ENCODE data around the gene HOXC11. TPM values are rescaled to one million over a fixed set of nuclear protein-coding genes. Genes with fewer than 3 reads are reported as not detected.

HOXC11 gene
- total RNA-seq, 1 donor from 2014 or later, result not detected

DNA sequence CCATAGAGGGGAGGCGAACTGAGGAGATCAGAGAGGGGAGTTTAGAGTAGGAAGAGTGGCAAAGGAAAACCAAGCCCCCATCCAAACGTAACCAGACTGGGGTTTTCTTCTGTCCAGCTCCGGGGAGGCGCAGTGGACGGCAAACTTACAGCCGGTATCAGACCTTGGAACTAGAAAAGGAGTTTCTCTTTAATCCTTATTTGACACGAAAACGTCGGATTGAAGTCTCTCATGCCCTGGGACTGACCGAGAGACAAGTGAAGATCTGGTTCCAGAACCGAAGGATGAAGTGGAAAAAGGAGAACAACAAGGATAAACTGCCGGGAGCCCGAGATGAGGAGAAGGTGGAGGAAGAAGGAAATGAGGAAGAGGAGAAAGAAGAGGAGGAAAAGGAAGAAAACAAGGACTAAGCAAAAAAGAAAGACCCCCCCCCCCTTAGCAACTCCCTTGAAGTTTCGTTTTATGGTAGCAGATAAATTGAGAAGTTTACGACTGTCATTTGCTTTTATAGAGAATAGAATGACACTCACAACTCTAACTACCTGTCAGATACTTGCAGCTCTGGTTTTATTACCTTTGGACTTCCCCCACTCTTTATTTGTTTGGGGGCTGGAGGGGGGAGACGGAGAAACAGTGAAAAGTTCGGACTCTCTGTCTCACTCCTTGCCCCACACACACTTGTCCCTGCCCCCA, 38.2 kb downstream of the HOXC11 start:
- DNase-seq, result no peak

DNA sequence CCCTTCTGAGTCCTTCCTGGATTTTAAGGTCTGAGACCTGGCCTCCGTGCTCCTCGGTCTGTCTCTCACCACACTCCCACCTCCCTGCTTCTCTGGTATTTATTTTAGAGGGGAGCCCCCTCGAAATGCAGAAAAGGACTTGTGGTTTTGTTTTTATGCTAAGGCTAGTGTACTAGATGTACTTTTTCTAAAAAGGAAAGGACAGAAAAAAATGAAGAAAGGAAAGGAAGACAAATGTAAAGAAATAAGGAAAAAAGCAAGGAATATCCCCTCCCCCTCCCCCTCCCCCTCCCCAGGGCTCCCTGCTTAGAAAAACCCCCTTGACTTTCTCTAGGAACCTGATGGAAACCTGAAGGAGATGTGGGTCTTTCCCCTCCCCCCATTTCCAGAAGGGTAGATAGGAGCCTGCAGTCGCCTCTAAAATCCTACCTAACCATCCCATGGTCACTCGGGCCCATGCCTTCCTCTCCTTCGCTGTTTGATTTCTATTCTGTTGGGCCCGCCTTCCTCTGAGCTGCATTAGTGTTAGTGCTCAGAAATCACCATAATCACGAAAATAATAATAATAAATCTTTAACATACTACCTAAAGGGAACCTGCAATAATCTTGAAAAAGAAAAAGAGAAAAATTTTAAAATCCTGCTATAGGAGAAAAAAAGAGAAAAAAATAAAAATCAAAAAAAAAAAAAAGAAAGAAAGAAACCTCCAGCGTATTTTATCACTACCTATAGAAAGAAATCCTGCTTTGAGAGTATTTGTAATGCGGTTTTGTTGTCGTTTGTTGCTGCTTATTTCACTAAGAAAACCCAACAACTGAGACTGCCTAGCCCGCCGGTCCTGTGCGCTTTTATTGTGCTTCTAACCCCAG, 39.0 kb downstream of the HOXC11 start:
- DNase-seq, result no peak

DNA sequence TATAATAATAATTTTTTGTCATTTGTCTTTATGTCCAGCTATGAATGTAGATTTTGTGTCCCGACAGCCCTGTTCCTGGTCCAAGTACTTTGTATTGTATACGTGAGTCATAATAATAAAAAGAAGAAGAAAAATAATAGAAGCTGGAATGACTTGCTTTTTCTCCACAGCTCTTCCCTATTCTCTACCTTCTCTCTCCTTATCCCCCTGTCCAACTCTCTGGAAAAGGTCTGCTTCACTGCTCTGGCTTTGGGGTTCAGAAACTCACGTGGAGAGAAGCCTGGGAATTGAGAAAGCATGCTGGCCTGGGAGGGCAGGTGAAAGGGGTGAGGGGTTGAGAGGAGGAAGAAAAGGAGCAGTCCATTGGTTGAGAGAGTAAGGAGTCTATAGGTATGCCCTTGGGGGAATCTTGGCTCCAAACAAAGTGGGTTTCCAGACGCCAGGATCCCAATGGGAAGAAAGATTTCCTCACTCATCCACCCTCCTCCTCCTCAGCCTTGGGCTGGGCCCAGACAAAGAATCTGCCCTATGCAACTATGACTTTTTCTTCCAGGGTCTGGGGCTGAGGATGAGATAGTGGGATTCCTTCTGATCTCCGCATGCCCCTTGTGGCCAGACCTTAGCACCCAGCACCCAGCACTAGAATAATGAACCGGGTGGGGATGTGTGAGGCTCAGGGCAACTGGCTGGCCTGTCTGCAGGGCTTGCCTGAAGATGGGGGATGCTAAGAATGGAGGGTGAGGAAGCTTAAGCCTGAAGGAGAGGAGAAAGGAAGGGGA, 39.9 kb downstream of the HOXC11 start:
- DNase-seq, result no peak

DNA sequence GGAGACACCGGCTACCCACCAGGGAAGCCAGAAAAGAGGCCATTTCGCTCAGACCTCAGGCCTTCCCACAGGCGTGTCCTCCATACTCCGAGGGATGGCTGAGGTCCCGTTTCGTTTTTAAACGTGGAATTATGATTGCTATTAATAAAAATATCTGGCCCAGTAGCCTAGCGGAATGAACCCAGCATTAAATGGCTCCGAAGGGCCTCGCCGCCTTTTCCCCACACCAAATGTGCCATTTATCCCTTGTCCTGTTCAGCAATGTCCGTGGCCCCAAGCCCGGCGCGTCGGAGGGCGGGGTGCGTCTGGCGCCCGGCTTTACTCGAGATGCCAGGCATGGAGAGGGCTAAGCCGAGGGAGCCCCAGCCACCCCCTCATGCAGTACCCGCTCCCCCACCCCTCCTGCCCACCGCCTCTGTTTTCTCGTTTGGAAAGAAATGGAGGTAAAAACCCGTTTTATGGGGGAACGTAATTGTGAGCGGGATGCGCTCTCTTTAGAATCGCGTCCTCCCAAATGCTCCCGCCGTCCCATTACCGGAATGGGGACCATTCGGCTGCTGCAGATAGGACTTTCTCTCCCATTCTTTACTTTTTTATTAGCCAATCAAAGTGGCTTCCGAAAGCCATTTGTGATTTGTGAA, 41.6 kb downstream of the HOXC11 start:
- DNase-seq, result no peak

DNA sequence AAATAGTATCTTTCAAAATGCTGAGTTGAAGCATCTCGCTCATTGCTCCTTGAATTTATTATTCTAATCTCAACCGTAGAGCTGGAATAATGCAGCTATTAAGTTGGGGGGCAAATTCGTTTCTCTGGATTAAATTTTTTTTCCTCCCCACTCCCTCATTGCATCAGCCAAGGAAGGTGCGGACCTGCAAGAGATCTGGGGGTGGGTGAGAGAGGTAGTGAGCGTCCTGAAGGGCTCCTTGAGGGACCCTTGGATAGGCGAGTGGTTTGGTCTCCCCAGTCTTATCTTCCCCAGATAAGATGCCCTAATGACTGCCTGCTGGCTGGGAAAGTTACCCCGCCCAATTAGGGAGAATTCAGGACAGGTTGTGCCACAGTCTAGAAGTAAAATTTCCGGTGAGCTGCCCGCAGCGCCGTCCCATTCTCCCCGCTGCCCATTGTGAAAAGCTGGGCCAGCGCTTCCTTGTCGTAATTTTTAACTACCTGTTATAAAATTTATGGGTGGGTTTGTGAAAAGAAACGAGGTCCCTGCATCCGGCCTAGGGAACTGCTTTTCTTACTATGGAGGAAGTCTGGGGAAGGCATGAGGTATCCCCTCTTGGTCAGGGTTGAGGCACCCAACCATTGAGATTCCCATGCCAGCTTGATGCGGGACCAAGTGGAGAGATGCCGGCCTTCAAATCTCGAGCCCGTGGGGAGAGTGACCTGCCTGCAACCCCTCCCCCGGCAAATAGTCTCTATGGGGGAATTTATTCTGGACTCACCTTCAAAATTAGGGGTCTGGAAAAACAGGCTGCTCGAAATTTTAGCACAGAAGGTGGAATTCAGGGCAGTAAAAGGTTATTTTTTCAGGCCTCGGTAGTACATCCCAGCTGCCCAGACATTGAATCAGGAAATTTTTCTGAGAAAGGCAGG, 42.3 kb downstream of the HOXC11 start:
- no peak for DNase-seq

DNA sequence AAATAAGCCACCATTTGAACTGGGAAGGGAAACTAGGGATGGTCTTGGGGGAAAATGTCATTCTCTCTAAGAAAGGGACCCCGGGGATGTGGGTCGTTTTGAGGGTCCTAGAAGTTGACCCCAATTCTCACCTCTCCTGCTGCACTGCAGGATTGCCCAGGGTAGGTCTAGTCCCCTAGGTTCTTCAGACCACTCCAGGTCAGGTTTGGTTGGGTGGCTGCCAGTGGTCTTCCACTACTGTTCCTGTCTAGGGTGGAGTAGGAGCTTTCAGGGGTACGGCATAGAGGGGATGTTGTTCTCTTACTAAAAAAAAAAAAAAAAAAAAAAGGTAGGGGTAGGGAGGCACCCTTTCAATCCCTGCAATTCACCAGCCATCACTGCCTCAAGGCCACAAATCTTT, 43.1 kb downstream of the HOXC11 start:
- no peak for DNase-seq

DNA sequence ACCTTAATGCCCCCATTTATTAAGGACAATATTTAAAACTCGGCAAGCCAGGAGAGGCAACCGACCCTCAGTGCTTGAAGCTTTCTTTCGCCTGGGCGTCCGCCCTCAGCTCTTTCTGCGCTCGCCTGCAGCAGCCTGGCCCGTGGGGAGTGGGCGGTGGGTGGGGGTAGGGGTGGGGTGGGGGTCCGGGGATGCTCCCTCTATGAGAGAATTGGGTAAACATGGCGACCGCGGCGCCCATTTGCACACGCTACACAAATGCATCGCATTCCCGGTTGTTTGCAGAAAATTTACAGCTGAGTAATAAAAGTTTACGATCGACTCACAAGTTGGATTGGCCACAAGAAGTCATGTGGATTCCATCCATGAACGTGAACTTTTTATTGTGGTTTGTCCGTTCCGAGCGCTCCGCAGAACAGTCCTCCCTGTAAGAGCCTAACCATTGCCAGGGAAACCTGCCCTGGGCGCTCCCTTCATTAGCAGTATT, 43.6 kb downstream of the HOXC11 start:
- no peak for DNase-seq

DNA sequence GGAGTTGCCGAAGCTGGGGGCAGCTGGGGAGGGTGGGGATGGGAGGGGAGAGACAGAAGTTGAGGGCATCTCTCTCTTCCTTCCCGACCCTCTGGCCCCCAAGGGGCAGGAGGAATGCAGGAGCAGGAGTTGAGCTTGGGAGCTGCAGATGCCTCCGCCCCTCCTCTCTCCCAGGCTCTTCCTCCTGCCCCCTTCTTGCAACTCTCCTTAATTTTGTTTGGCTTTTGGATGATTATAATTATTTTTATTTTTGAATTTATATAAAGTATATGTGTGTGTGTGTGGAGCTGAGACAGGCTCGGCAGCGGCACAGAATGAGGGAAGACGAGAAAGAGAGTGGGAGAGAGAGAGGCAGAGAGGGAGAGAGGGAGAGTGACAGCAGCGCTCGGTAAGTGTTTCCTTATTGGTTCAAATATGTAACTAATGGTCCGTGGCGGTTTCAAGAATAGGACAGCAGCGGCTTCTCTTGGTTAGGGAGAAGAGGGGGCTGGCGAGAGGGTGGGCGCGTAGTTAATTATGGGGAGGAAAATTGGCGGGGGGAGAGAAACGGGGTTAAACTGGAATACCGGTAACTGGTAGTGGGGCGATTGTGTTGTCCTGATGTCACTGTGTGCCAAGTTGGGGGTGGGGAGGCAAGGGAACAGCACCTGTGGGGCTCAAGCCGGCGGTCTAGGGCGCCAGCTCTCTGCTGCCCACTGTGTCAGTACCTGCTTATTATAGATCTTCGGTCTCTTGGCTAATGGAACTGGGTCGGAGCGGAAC, 44.3 kb downstream of the HOXC11 start:
- DNase-seq, result no peak

DNA sequence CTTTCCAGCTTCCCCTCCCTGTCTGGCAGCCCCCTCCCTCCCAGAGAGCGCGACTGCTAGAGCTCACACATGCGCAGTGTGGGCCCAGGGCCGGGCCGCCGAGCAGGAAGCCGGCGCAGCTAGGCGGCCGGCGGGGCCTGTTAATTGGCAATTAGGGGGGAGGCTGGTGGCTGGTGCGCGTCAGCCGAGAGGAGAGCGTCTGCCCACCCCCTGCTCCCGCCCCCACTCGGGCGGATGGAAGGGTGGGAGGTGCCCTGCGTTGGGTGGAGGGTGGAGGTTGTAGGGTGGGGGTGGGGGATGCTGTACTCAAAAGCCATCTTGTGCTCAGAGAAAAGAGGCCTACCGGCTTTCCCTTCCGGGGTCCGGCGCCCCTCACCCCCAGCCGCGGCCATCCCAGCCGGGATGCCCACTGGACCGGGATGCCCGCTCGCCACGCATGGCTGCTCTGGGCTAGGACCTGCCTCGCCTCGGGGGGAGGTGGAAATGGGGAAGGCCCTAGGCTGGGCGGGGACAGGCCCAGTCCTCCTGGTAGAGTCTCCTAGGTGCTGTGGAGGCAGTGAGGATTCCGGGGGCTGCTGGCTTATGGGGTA, 45.0 kb downstream of the HOXC11 start:
- peak; percentile 75 for DNase-seq

DNA sequence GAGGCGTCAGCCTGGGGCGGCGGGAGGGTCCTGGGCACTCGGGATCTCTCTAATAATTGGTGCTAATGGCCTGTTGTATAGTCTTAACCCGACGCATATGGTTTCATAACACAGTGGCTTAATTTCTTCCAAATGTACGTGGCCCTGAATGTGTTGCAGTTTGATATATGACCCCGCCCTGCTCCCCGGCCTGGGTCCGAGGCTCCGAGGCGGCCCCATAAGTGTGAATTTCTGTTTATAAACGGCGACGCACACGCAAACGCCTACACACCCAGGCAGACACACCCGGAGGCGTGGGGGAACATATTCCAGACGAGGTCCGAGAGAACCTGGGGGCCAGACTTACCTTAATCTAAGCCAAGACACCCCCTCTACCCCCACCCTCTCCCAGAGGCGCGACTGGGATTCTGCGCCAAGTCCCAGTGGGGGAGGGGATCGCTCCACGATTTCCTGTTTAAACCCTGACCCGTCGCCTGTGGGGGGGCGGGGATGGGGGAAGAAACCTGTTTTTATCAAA, 45.6 kb downstream of the HOXC11 start:
- no peak for DNase-seq

DNA sequence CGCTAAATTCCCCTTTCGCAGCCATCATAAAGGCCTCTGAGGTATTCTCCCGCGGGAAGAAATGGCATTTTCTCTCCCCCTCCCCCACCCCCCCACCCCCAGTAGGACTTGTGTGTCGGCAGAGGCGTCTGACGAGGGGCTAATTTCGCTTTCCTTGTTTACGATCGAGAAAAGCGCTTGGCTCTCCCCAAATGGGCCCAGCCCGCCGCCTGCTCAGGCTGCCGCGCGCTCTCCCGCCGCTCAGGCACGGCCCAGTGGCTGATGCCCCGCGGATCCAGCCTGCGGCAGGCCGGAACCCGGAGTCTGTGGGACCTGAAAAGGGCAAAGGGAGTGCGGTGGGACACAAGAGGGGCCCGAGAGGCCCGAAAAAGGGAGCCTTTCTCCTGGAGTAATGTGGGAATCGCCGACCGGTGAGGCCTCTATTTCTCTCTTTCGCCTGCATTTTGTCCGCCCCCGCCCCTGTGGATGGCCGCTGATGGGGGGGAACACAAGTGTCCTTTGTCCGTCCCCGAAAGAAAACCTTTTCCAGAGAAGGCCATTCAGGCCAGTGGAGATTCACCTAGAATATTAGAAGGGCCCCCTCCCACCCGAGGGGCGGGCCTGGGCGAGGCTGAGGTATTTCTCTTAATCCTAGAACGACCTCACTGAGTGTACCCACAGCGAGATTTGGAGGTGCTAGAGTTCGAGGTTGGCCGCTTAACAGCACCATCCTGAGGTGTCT, 46.3 kb downstream of the HOXC11 start:
- DNase-seq, result no peak

DNA sequence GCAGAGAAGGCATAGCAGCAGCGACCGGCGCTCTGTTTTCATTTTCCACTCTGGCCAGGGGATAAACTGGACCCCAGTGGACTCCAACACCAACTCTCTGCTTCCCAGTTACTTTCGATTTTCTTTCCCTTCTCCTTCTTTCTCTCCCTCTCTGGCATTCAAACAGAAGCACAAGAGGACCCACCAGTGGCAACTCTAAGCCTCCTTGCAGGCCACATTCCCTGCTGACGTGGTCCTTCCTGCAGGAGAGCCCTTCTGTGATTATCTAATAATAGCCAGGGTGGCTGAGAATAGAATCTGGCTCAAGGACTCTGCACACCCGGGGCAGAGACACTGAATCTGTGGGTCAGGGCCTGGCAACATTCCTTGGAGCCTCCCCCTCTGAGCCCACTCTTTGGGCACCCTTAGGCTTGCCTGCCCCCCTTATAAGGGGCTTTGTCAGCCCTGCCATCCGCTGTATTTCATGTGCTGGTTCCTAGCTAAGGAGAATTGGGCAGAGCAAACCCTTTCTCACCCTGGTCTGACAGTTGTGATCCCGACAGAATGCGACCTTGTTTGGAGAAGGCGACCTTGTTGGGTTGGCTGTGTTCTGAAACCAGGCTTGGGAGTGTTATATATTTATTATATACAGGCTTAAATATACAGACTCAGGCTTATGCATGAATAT, 47.1 kb downstream of the HOXC11 start:
- peak; percentile 50 for DNase-seq

DNA sequence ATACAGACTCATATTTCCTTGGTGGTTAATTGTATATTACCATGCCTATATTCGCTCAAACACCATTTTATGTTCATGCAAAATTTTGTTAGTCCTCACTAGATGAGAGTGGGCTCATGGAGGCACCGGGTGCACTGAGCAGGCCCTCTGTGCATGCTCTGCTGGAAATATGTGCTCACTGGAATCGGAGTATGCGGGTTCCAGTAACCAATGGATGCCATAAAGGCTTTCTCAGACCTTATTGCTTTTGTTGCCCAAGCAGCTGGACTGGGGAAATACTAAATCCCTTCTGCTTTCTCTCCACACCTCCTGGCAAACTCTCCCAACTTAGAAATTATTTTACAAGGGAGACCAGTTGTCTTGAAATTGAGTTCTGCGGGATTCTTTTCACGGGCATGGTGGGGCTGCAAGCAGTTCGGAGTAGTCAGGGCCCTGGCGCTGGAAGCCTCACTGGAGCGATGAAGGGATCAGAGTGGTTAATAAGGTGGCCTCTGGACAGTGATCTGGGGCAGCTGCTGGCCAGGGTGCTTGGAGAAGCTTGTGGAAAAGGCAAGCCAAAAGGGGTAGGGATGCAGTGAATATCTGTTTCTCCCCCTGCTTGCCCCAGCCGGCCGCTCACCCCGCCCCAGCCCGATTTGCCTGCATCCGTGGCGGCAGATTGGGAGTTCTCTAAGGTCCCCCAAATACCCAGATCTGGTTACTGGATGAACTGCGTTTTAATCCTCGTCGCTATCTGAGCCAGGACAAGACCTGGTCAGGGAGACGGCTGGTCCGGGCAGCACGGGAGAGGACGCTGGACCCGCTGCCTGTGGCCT, 47.9 kb downstream of the HOXC11 start:
- DNase-seq, result no peak

DNA sequence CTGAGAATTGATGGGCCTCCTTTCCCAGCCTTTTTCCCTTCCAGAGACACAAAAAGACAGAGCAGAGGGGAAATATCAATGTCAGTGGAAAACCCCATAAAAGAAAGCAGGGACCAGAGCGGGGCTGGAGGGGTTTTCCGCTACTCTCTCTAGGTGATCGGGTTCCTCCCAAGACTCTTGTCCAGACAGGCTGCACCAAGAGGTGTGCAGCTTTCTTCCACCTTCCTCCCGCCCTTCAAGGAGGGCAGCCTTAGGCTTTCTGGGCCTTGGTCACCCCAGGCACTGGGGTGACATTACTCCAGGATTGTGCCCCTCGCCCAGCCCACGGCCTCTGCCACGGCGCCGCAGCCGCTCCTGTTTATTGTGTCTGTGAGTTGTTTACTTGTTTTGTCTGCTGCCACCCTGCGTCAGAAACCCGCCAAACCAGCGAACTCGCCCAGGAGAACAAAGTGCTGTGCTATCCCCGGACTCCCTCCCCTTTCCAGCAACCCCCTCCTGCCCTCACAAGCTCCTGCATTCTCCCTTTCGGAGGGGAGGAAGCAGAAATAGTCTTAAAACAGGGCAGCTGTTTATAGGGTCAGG, 48.6 kb downstream of the HOXC11 start:
- DNase-seq, result no peak

DNA sequence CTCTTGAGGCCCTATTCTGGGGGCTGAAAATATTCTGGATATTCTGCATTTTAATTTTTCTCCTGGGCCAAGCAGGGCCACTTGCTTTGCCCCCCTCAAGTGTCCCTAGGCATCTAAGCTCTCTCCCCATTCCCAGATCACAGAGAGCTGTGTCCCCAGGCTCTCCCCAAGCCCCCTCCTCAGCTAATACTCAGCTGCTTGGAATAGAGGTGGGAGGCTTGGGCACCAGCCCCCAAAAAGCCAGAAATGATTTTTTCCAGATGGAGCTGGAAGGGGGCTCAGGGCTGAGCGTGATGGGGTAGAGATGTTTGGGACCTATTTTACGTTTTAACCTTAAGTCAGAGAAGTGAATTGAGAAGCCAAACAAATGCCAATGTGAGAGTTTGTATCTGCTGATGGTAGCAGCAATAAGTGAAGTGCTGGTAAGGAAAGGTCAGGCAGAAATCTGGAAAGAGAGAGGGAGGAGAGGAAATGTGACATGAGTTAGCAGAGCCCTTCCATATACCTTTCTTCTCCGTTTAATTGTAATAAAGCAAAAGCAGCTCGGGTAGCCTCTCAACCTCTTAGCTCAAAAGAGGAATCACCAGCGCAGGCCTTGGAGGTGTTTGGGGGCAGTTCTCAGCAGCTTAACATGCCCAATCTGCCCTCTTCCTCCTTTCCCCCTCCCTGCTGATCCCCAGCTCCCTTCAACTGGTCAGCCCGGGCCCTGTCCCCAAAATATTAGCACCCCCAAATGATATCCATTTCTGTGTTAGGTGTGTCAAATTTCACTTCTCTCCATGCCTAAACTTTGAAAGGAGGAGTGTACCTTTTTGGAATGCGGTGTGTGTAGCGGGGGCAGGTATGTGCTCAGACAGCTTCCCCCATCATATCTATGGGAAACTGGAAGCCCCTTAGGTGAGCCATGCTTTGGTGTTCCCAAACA, 50.3 kb downstream of the HOXC11 start:
- DNase-seq, result no peak

DNA sequence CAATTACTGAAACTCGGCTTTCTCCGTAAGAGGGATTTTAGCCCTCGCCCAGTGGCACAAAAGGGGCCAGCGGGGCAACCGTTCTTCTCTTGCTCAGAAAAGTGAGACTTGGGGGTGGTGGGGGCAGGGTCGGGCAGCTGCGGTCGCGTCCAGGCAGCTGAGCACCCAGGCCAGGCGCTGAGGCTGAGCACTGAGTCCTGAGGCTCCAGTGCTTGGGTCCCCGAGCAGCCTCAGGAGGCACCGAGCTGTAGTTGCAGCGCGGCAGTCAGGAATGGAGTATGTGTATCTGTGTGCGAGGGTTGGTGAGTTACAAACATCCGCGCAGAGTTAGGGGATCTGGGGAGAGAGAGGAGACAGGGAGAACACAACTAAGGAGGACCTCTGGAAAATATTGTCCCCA, 51.2 kb downstream of the HOXC11 start:
- no peak for DNase-seq
